Vagina (tissue), 2 donors: ENCODE results near the gene SCN10A. TPM values are rescaled to one million over a fixed set of nuclear protein-coding genes. Genes with fewer than 3 reads are reported as not detected.

Experiments
- DNase-seq, 2 donors: peaks; one replicate each; pipeline ENCODE4 v3.0.0-alpha.2; 2017; ENCODE audit errors: extremely low spot score in 2 of 2
- H3K27ac ChIP-seq: fragments of 200-600 bp; sonication (generic); one replicate; pipeline ENCODE4 v1.5.1; 2019
- H3K27me3 ChIP-seq: fragments of 200-600 bp; sonication (generic); one replicate; pipeline ENCODE4 v1.5.1; 2019
- H3K36me3 ChIP-seq, 2 donors: fragments of 200-600 bp; sonication (generic); one replicate each; pipeline ENCODE4 v1.5.1; 2017 to 2019
- H3K4me1 ChIP-seq: fragments of 200-600 bp; sonication (generic); one replicate; pipeline ENCODE4 v1.5.1; 2019
- H3K4me3 ChIP-seq, 2 donors: fragments of 200-600 bp; sonication (generic); 1 replicate in 1 of 2; 2 replicates in 1 of 2; pipeline ENCODE4 v1.5.1; 2016 to 2019
- H3K9me3 ChIP-seq: fragments of 200-600 bp; sonication (generic); one replicate; pipeline ENCODE4 v1.5.1; 2019
- CTCF ChIP-seq, 3 experiments: fragments of 450-650 bp in 2 of 3; fragments of 200-600 bp in 1 of 3; sonication (generic) in 1 of 3; IDR thresholded peaks; one replicate each; pipeline ENCODE4 v1.5.1; 2017 to 2019; ENCODE audit warnings: antibody characterized with exemption in 3 of 3, mild to moderate bottlenecking in 2 of 3, moderate library complexity in 2 of 3
- POLR2A ChIP-seq, 2 donors: fragments of 450-650 bp; IDR thresholded peaks; one replicate each; pipeline ENCODE4 v1.6.1; 2017; ENCODE audit warnings: antibody characterized with exemption in 2 of 2, mild to moderate bottlenecking in 2 of 2, moderate library complexity in 2 of 2
- POLR2AphosphoS5 ChIP-seq, 2 donors: sonication (generic); formaldehyde crosslinking; IDR thresholded peaks; one replicate each; pipeline ENCODE4 v1.9.0; 2017; ENCODE audit warnings: antibody characterized with exemption in 2 of 2, mild to moderate bottlenecking in 2 of 2, low read depth in 1 of 2; ENCODE audit not compliant: insufficient read depth in 1 of 2
- intact Hi-C: fragments of 100-400 bp; cut with DNase I; formaldehyde crosslinking; loops from one replicate; pipeline ENCODE4 v1.15.1; 2023
- total RNA-seq: library from RNA; depleted of rRNA; stranded (reverse); fragments of >200 nt; gene quantifications from one replicate; pipeline ENCODE4 v1.2.3, GENCODE V29; 2016

The SCN10A gene
- not detected for total RNA-seq

GRCh38 chr3:38816026-38816425, at the start of gene SCN10A:
SCN10A (minus strand) TSS chr3:38816217; CDS start chr3:38794010, 22,207 bp downstream.
- intact Hi-C loops = no loop called here
- H3K36me3 ChIP-seq = no peaks in the 10 kb centered on the region
- no peaks in the 10 kb centered on the region for H3K9me3 ChIP-seq
- no peak for TF ChIP-seq POLR2A (IDR thresholded peaks at IDR 0.05)
- no peak for TF ChIP-seq POLR2AphosphoS5 (IDR thresholded peaks at IDR 0.05; ENCODE audit: insufficient read depth in 1 of 2, low read depth in 1 of 2)
- TF ChIP-seq CTCF (IDR thresholded peaks at IDR 0.05) = no peak
- H3K4me1 ChIP-seq = no peaks in the 10 kb centered on the region
- no peak within 1 kb of the TSS for H3K27ac ChIP-seq
- DNase-seq = peak in 1 of 2 donors; percentile 52
- no peaks in the 10 kb centered on the region for H3K27me3 ChIP-seq
- no peak within 1 kb of the TSS for H3K4me3 ChIP-seq

GRCh38 chr3:38853011-38853410, 37.0 kb upstream of the SCN10A start:
- H3K27ac ChIP-seq = no peak overlapping the region
- no peaks in the 10 kb centered on the region for H3K27me3 ChIP-seq
- intact Hi-C loops = no loop called here

GRCh38 chr3:38843898-38844297, 27.9 kb upstream of the SCN10A start:
- no peak overlapping the region for H3K27ac ChIP-seq
- H3K4me3 ChIP-seq = no peak overlapping the region
- H3K4me1 ChIP-seq = no peaks in the 10 kb centered on the region
- H3K36me3 ChIP-seq = no peaks in the 10 kb centered on the region
- H3K27me3 ChIP-seq = no peaks in the 10 kb centered on the region
- no peak for TF ChIP-seq POLR2AphosphoS5 (IDR thresholded peaks at IDR 0.05; ENCODE audit: insufficient read depth in 1 of 2, low read depth in 1 of 2)
- TF ChIP-seq POLR2A (IDR thresholded peaks at IDR 0.05) = no peak
- TF ChIP-seq CTCF (IDR thresholded peaks at IDR 0.05) = no peak
- no peaks in the 10 kb centered on the region for H3K9me3 ChIP-seq
- DNase-seq = no peak
- intact Hi-C loops = no loop called here

More at GRCh38 chr3:38853011-38853410, 37.0 kb upstream of the SCN10A start:
- DNase-seq = no peak
- Histone ChIP-seq H3K9me3 (no peaks in the 10 kb centered on the region), H3K4me3 (no peak overlapping the region), H3K36me3 (no peaks in the 10 kb centered on the region), H3K4me1 (no peaks in the 10 kb centered on the region)
- no peak for TF ChIP-seq POLR2A (IDR thresholded peaks at IDR 0.05)
- no peak for TF ChIP-seq CTCF (IDR thresholded peaks at IDR 0.05)
- TF ChIP-seq POLR2AphosphoS5 (IDR thresholded peaks at IDR 0.05; ENCODE audit: insufficient read depth in 1 of 2, low read depth in 1 of 2) = no peak

- no peaks in the 10 kb centered on the region for H3K4me1 ChIP-seq
- no peaks in the 10 kb centered on the region for H3K36me3 ChIP-seq
- H3K27ac ChIP-seq = no peak overlapping the region
- TF ChIP-seq POLR2AphosphoS5 (IDR thresholded peaks at IDR 0.05; ENCODE audit: insufficient read depth in 1 of 2, low read depth in 1 of 2) = no peak
- no peak for TF ChIP-seq CTCF (IDR thresholded peaks at IDR 0.05)
- TF ChIP-seq POLR2A (IDR thresholded peaks at IDR 0.05) = no peak
- DNase-seq = no peak
- H3K4me3 ChIP-seq = no peak overlapping the region
- H3K9me3 ChIP-seq = no peaks in the 10 kb centered on the region
- H3K27me3 ChIP-seq = no peaks in the 10 kb centered on the region
- intact Hi-C loops = no loop called here
These were observed 26.4 kb upstream of the SCN10A start for GRCh38 chr3:38842266-38842965.

- no peaks in the 10 kb centered on the region for H3K36me3 ChIP-seq
- no peak overlapping the region for H3K4me3 ChIP-seq
- no peak for TF ChIP-seq CTCF (IDR thresholded peaks at IDR 0.05)
- no peak for DNase-seq
- intact Hi-C loops = no loop called here
- no peaks in the 10 kb centered on the region for H3K9me3 ChIP-seq
- no peaks in the 10 kb centered on the region for H3K27me3 ChIP-seq
- H3K4me1 ChIP-seq = no peaks in the 10 kb centered on the region
- no peak overlapping the region for H3K27ac ChIP-seq
These were observed 25.0 kb upstream of the SCN10A start for GRCh38 chr3:38840987-38841386.
